ENCODE measurements around the gene ZMYM2.

DNA sequence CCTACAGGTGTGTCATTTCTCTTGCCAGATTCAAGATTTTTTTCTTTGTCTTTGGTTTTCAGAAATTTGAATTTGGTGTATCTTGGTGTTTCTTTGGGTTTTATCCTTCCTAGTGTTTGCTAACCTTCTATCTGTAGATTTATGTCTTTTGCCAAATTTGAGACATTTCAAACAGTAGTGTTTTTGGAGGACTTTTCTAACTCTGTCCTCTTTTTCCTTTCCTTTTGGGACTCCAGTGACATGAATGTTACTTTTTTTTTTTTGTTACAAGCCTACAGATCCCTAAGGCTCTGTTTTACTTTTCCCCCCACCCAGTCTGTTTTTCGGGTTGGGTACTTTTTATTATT is 58.8 kb downstream of the ZMYM2 start:
- TF ChIP-seq, protein P1, sequence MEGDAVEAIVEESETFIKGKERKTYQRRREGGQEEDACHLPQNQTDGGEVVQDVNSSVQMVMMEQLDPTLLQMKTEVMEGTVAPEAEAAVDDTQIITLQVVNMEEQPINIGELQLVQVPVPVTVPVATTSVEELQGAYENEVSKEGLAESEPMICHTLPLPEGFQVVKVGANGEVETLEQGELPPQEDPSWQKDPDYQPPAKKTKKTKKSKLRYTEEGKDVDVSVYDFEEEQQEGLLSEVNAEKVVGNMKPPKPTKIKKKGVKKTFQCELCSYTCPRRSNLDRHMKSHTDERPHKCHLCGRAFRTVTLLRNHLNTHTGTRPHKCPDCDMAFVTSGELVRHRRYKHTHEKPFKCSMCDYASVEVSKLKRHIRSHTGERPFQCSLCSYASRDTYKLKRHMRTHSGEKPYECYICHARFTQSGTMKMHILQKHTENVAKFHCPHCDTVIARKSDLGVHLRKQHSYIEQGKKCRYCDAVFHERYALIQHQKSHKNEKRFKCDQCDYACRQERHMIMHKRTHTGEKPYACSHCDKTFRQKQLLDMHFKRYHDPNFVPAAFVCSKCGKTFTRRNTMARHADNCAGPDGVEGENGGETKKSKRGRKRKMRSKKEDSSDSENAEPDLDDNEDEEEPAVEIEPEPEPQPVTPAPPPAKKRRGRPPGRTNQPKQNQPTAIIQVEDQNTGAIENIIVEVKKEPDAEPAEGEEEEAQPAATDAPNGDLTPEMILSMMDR (IDR thresholded peaks at IDR 0.05; ENCODE audit: low read length): no peak
- TF ChIP-seq EZH2 (IDR thresholded peaks at IDR 0.05; ENCODE audit: borderline replicate concordance, low read length): no peak

Data from OCI-LY1 (cell line).